SK-N-MC (cell line): Measurements from ENCODE around the gene MAS1L.

Experiments used
- EZH2 ChIP-seq: fragments of 200-600 bp; sonication (generic); IDR thresholded peaks from one replicate; pipeline ENCODE4 v1.6.1; 2017; ENCODE audit warnings: antibody characterized with exemption
- POLR2AphosphoS5 ChIP-seq: IDR thresholded peaks from 2 replicates; pipeline ENCODE4 v1.6.1; 2012; ENCODE audit warnings: mild to moderate bottlenecking, low read depth, low read length, borderline replicate concordance

GRCh38 chr6:29506446-29507067 lies 18.8 kb upstream of the MAS1L start:
- TF ChIP-seq POLR2AphosphoS5 (no peak), EZH2 (no peak)
